A549 (cell line): ENCODE data around the gene CNNM3.

Experiments used
- CEBPB ChIP-seq, 2 experiments: fragments of >200 bp in 1 of 2; sonication (Bioruptor Twin) in 1 of 2; formaldehyde crosslinking in 1 of 2; IDR thresholded peaks; 2 replicates each; pipeline ENCODE4 v1.6.1; 2012 to 2016
- CTCF ChIP-seq: fragments of >200 bp; sonication (Bioruptor Twin); formaldehyde crosslinking; IDR thresholded peaks from 3 replicates; pipeline ENCODE4 v1.5.1; 2016
- JUNB ChIP-seq: fragments of >200 bp; sonication (Bioruptor Twin); formaldehyde crosslinking; IDR thresholded peaks from 2 replicates; pipeline ENCODE4 v1.6.1; 2016

DNA sequence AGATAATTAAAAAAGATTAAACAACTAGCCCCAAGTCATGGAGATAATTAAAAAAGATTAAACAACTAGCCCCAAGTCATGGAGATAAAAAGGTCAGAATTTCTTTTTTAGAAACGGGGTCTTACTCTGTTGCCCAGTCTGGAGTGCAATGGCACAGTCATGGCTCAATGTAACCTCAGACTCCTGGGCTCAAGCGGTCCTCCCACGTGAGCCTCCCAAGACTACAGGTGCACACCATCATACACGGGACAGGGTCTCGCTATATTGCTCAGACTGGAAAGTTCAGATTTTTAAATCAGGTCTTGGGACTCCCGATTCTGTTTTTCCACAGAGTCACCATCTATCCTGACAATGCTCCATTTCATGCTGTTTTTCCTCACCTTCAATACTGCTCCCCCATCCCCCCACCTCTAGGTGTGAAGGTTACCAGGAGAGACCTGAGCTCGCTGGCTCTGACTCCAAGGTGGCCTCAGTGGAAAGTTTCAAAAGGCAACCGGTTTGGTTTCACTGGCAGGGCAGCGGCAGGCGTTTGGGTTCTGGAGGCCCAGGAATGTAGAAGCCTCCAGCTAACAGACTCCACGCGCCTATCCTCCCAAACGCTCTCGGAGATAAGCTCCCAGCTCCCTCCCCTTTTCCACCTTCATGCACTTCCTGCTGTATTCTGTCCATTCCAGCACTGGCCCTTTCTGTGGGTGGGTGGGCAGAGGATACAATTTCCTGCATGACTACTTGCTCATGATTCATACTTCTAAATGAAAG lies 56.7 kb downstream of the CNNM3 start:
- TF ChIP-seq JUNB, result no peak
- TF ChIP-seq CEBPB (IDR thresholded peaks at IDR 0.05), result no peak
- TF ChIP-seq CTCF, result no peak
